Left hindlimb (tissue), 1 donor: ENCODE measurements around the gene SCAMP3.
"Not testable (repeated sequence)": the region's sequence is repeated elsewhere in the genome, so short reads cannot be mapped to it uniquely, and the experiment has no call there.

Experiments used
- DNase-seq: peaks from one replicate; pipeline ENCODE4 v3.0.0-alpha.2; 2018

SCAMP3 gene

DNA sequence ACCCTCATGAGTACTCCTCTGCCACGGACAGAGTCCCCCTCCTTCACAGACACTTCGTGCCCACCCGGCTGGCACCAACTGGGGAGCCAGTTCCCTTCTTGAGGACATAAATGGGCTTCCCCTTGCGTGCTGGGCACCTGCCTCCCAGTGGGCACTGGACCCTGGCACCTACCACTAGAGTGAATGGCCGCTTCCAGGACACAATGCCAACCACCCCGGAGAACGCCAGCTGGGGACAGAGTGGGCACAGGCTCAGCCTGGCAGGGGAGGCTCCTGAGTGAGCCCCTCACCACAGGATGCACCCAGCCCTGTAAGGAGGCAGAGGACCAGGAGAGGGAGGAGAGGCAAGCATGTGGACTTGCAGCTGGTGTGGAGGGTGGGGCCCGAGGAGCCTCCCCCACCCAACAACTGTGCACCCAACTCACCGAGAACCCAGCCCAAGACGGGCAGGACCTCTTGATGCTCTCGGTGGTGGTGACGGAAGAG, 7.9 kb downstream of the SCAMP3 start:
- no peak for DNase-seq

GRCh38 chr1:155253797-155254196, 8.4 kb downstream of the SCAMP3 start:
- DNase-seq = no peak

GRCh38 chr1:155253208-155253607, 9.0 kb downstream of the SCAMP3 start:
- no peak for DNase-seq

DNA sequence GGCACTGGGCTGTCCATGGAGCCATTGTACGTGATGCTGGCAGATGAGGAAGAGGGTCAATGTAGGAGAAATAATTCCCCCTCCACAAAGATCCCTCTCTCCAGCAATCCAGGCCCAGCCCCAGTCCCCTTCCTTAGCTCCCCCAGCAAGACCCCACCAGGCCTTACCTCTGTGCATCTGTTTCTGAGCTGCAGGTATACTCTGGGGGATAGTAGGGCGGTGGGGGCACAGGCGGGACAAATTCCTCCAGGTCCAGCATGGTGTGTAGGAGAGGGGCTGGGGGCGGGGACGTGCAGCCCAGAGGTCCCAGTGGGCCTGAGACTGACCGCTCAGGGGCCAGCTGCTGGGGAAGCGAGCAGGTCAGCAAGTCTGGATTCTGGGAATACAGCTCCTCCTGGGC, 10.6 kb downstream of the SCAMP3 start:
- DNase-seq = no peak

DNA sequence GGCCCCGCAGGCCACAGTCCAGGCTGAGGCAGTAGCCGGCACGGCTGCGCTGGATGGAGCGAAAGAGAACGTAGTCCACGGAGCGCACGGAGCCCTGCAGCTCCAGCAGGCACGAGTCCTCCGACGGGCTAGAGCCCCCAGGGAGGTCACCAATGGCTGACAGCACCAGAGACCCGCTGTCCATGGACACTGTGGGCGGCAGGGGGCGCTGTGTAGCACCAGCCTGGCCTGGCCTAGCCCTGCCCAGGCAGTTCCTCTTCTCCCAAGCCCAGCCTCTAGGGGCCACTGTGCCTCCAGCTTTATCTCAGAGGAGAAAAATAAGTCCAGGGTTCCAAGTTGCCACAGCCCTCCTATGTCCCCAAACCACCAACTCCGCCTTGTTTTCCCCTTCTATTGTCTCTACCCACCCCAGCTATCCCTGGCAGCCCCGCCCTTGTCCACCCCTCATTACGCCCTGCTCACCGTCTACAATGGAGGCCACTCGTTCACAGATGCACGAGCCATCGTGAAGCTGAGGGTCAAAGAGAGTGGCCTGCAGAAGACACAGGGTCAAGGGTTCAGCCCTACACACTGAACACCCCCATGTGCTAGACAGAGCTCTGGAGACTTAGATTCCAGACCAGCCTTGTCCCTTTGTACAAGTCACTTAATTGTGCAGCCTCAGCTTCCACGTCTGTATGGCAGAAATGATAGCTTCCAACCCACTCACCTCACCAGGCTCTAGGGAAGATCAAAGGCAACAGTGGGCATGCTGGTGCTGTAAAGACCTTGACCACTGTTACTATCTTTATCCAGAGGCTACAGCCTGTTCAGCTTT, 11.3 kb downstream of the SCAMP3 start:
- peak; percentile 91 for DNase-seq

GRCh38 chr1:155250246-155250632, 11.9 kb downstream of the SCAMP3 start:
- DNase-seq = no peak

- no peak for DNase-seq
Observed at GRCh38 chr1:155247667-155248553, 14.2 kb downstream of the SCAMP3 start.

- DNase-seq = not testable (repeated sequence)
Observed at GRCh38 chr1:155246796-155247195, 15.4 kb downstream of the SCAMP3 start.

- no peak for DNase-seq
Observed at GRCh38 chr1:155245163-155245524, 17.0 kb downstream of the SCAMP3 start.

DNA sequence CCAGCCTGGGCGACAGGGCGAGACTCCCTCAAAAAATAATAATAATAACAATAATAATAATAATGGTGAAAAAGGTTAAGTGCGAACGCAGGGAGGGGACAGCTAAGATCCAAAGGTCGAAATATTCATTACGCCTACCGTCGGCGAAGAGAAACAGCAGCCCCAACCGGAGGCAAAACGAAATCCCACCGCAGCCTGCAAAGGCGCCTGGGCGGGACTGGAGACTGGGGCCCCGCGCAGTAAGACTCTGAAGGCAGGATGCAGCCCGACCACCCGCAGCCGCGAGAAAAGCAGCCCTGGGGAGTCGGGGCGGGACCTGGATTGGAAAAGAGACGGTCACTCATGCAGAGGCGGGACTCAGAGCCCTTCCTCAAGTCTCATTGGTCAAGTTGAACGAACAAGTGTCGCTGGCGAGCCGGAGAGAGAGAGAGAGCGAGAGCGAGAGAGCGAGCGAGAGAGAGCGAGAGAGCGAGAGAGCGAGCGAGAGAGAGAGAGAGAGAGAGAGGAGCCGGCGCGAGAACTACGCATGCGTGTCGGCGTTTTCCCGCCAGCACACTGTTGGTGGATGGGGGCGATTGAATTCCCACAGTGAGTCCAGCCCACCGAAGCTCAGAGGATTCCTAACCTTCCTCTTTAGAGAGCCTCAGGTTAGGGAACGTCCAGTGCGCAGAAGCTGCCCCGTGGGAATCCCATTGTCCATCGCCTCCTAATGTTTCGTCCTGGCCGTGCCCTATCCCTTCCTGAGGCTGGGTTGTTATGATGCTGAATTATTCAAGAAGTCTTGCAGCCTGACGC, 17.6 kb downstream of the SCAMP3 start:
- DNase-seq = peak; percentile 99

DNA sequence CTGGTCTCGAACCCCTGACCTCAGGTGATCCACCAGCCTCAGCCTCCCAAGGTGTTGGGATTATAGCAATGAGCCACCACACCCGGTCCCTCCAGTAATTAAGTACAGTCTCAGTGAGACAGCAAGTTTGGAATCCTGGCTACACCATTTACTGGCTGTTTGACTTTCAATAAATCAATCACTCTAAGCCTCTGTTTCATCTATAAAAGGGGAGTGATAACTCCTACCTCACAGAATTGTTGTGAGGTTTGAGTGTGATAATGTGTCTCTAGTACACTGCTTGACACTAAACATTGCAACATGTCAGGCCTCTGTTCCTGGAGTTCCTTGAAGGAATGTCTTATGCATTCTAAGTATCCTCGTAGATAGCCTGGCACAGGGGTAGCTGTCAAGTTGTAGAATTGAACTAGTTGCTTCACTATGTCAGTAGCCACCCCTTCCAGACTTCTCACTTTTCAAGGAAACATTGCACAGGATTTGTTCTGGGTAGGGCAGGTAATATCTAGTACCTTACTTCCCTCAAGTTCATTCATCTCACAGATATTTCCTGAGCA, 19.3 kb downstream of the SCAMP3 start:
- DNase-seq = no peak

- DNase-seq = no peak
Observed at GRCh38 chr1:155241841-155242264, 20.3 kb downstream of the SCAMP3 start.

DNA sequence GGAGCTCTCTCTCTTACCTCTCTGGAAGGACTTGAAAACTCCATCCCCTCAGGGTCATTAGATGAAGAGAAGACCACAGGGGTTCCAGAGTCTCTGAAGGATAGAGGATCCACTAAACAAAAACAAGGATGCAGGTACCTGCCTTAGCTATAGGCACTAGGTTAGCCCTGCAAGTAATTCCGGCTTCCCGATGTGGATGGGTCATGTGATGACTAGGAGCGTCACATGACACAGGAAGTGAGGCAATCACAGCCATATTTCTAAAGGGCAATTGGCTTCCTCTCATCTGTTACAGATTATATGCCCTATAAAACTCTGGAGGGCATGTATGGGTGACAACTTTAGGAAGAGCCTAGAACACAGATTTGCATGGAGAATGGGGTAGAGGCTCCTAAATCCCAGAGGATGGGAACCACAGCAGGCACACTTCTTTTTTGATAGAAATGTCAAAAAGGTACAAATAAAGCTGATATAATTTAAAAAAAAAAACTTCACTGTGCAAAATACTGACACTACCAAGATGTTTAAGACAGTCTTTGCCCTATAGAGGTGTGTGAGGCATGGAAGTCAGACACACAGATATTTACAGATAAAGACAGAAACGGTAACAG, 21.0 kb downstream of the SCAMP3 start:
- DNase-seq = peak; percentile 71

DNA sequence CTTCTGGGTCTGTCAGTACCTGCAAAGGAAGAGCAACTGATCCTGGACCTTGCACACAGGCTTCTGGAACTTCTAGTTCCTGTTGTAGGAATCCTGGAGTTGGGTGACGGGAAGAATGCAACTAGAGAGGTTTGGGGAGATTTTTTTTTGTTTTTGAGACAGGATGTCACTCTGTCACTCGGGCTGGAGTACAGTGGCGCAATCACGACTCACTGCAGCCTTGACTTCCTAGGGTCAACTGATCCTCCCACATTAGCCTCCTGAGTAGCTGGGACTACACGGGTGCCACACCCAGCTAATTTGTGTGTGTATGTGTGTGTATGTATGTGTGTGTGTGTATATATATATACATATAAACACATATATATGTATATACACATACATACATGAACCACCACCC, 25.7 kb downstream of the SCAMP3 start:
- DNase-seq = no peak

DNA sequence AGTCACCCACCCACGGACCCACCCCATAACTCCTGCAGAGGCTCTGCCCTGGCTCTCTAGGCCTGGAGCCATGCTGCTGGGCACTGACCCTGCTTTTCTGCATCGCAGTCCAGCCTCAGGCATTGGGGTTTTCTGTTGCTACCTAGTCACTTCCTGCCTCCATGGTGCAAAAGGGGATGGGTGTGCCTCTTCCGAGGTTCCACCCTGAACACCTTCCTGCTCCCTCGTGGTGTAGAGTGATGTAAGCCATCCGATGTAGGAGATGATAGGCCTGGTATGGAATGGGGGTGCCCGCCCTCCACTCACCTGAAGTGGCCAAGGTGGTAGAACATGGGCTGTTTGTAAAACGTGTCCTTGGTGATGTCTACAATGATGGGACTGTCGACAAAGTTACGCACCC, 26.8 kb downstream of the SCAMP3 start:
- DNase-seq = not testable (repeated sequence)

DNA sequence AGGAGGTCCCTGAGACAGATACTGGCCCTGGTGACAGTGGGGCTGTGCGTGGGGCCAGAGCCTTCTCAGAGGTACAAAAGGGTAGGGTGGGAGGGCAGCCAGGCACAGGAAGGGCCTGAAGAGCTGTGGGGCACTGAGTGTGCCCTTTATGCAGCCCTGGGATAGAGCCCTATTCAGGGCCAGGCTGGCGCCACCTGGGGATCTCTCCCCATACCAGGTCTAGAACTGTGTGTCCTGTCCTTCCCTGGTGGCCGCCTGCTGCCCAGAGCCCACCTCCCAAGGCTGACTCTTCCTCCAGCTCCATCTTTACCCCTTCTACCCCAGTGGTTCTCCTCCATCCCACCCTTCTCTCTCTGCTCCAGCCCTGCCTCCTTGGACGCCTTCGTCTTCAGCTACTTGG, 28.7 kb downstream of the SCAMP3 start:
- DNase-seq = not testable (repeated sequence)

- DNase-seq = peak; percentile 91
Observed at GRCh38 chr1:155232001-155232978, 29.9 kb downstream of the SCAMP3 start.

DNA sequence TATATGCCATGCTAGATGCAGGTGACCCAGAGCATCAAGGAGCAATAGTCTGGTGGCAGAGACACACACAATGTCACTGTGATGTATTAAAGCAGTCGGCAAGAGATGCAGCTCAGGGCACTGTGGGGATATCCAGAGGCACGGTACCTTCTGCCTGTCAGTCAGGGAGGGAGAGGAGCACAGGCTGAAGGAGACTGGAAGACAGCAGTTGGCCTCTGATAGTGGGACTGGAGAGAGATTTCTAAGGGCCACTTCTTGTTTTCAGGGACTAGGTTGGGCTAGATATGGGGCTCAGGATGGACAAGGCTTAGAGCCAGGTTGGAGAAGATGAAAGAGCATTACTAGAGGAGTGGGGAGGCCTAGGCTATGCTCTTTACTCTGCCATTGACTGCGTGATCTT, 30.9 kb downstream of the SCAMP3 start:
- DNase-seq = not testable (repeated sequence)

DNA sequence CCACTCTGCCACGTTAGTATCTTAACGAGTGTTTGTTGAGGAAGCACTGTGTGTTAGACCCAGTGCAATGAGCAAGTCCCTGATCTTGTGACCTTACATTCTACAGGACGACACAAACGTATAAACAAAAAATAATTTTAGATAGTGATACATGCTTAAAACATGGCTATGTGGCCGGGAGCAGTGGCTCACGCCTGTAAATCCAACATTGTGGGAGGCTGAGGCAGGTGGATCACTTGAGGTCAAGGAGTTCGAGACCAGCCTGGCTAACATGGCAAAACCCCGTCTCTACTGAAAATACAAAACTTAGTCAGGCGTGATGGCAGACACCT, 34.1 kb downstream of the SCAMP3 start:
- DNase-seq = no peak

GRCh38 chr1:155227261-155228095, 34.7 kb downstream of the SCAMP3 start:
- DNase-seq = peak; percentile 99
